SK-N-SH (cell line): ENCODE data around the gene TMEM116. TPM values are rescaled to one million over a fixed set of nuclear protein-coding genes. Genes with fewer than 3 reads are reported as not detected.

Experiments
- CTCF ChIA-PET: fragments of 300-600, 350-600 bp; formaldehyde crosslinking; extraction: SDS; loops from one replicate; lab custom pipeline; 2021; lab: Yijun Ruan, JAX
- POLR2A ChIA-PET: fragments of 350-600 bp; sonication (Branson Sonifier 250); formaldehyde crosslinking; extraction: SDS; loops from one replicate; lab custom pipeline; 2020; ENCODE audit warnings: antibody characterized with exemption, inconsistent platforms; lab: Yijun Ruan, JAX
- DNase-seq: peaks from one replicate; pipeline ENCODE4 v3.0.0; 2012
- H2AFZ ChIP-seq: fragments of 200-600 bp; sonication (generic); 2 replicates; pipeline ENCODE4 v1.8.1; 2016; ENCODE audit warnings: antibody characterized with exemption, mild to moderate bottlenecking, low read depth
- H3F3A ChIP-seq: fragments of 200-600 bp; sonication (generic); replicated peaks from 2 replicates; pipeline ENCODE3; 2016; ENCODE audit warnings: antibody characterized with exemption, mild to moderate bottlenecking; ENCODE audit not compliant: insufficient read depth
- H3K27ac ChIP-seq, 2 experiments: fragments of 200-500 bp in 1 of 2; fragments of 200-600 bp in 1 of 2; sonication (Bioruptor generic) in 1 of 2; sonication (generic), shearing (Covaris generic) in 1 of 2; 2 replicates each; pipeline versions ENCODE4 v1.5.1 to v1.6.1; 2014 to 2016; ENCODE audit warnings: low read depth in 2 of 2, inconsistent platforms in 1 of 2, low read length in 1 of 2, mild to moderate bottlenecking in 1 of 2, mixed read lengths in 1 of 2
- H3K27me3 ChIP-seq: fragments of 200-600 bp; sonication (generic), shearing (Covaris generic); 2 replicates; pipeline ENCODE4 v1.6.1; 2016; ENCODE audit warnings: mixed run types; ENCODE audit not compliant: insufficient read depth
- H3K36me3 ChIP-seq, 2 experiments: fragments of 200-500 bp in 1 of 2; fragments of 200-600 bp in 1 of 2; sonication (Bioruptor generic) in 1 of 2; sonication (generic) in 1 of 2; replicated peaks in 1 of 2; 2 replicates each; pipeline versions ENCODE3 to v1.5.1; 2014 to 2016; ENCODE audit warnings: low read length in 1 of 2, mild to moderate bottlenecking in 1 of 2; ENCODE audit not compliant: insufficient read depth in 2 of 2, control insufficient read depth in 1 of 2
- H3K4me1 ChIP-seq, 2 experiments: fragments of 200-500 bp in 1 of 2; fragments of 200-600 bp in 1 of 2; sonication (Bioruptor generic) in 1 of 2; sonication (generic), shearing (Covaris generic) in 1 of 2; 2 replicates each; pipeline versions ENCODE4 v1.5.1 to v1.6.1; 2014 to 2016; ENCODE audit warnings: low read depth in 1 of 2, low read length in 1 of 2, mixed run types in 1 of 2; ENCODE audit not compliant: insufficient read depth in 2 of 2, control insufficient read depth in 1 of 2
- H3K4me2 ChIP-seq: fragments of 200-600 bp; sonication (generic), shearing (Covaris generic); 2 replicates; pipeline ENCODE4 v1.6.1; 2017; ENCODE audit warnings: mixed run types
- H3K4me3 ChIP-seq, 2 experiments: fragments of 200-500 bp in 1 of 2; fragments of 200-600 bp in 1 of 2; sonication (Bioruptor generic) in 1 of 2; sonication (generic), shearing (Covaris generic) in 1 of 2; 2 replicates each; pipeline versions ENCODE4 v1.5.1 to v1.8.1; 2014 to 2016; ENCODE audit warnings: low read depth in 2 of 2, inconsistent platforms in 1 of 2, low read length in 1 of 2, mild to moderate bottlenecking in 1 of 2, mixed read lengths in 1 of 2, moderate library complexity in 1 of 2
- H3K79me2 ChIP-seq: fragments of 200-600 bp; sonication (generic); 2 replicates; pipeline ENCODE4 v1.8.1; 2017; ENCODE audit warnings: mild to moderate bottlenecking; ENCODE audit not compliant: insufficient read depth
- H3K9ac ChIP-seq: fragments of 200-600 bp; sonication (generic); 2 replicates; pipeline ENCODE4 v1.6.1; 2017; ENCODE audit warnings: mixed run types
- H3K9me2 ChIP-seq: fragments of 200-600 bp; sonication (generic); 2 replicates; pipeline ENCODE4 v1.6.1; 2017; ENCODE audit warnings: mixed run types
- H3K9me3 ChIP-seq: fragments of 200-600 bp; sonication (generic); 2 replicates; pipeline ENCODE4 v1.6.1; 2017; ENCODE audit warnings: mixed run types, mild to moderate bottlenecking, moderate library complexity
- H4K20me1 ChIP-seq: fragments of 200-600 bp; sonication (generic); 2 replicates; pipeline ENCODE4 v1.6.1; 2017; ENCODE audit warnings: mild to moderate bottlenecking, mixed run types; ENCODE audit not compliant: insufficient read depth
- CHD2 ChIP-seq: fragments of 150-350 bp; IDR thresholded peaks from 2 replicates; pipeline ENCODE4 v1.6.1; 2018; ENCODE audit warnings: low read length; ENCODE audit not compliant: partially characterized antibody
- CTCF ChIP-seq: fragments of 200-600 bp; sonication (generic); IDR thresholded peaks from 2 replicates; pipeline ENCODE4 v1.6.1; 2017; ENCODE audit warnings: antibody characterized with exemption, mild to moderate bottlenecking, moderate library complexity
- EP300 ChIP-seq, 2 experiments: IDR thresholded peaks; 2 replicates each; pipeline versions ENCODE4 v1.4.0 to v1.6.1; 2012; ENCODE audit warnings: borderline replicate concordance in 1 of 2, low read depth in 1 of 2, low read length in 1 of 2
- FOXJ3 ChIP-seq: sonication (generic); formaldehyde crosslinking; IDR thresholded peaks from 2 replicates; pipeline ENCODE4 v1.5.1; 2020; ENCODE audit warnings: mild to moderate bottlenecking, missing genetic modification reagents
- GABPA ChIP-seq: IDR thresholded peaks from 2 replicates; pipeline ENCODE4 v1.4.0; 2012; ENCODE audit warnings: low read depth, mild to moderate bottlenecking
- GATA2 ChIP-seq: sonication (generic); formaldehyde crosslinking; IDR thresholded peaks from 2 replicates; pipeline ENCODE4 v1.5.0; 2020; ENCODE audit warnings: mild to moderate bottlenecking, missing genetic modification reagents
- IRF3 ChIP-seq: fragments of 150-350 bp; IDR thresholded peaks from 2 replicates; pipeline ENCODE4 v1.6.1; 2016; ENCODE audit warnings: mild to moderate bottlenecking, low read depth, low read length
- MAX ChIP-seq: IDR thresholded peaks from 2 replicates; pipeline ENCODE4 v1.4.0; 2012; ENCODE audit warnings: low read depth
- MXI1 ChIP-seq: IDR thresholded peaks from 2 replicates; pipeline ENCODE4 v1.6.1; 2012; ENCODE audit warnings: mild to moderate bottlenecking, low read depth, low read length, improper control_type of control experiment
- NRF1 ChIP-seq: IDR thresholded peaks from 2 replicates; pipeline ENCODE4 v1.6.1; 2012; ENCODE audit warnings: low read depth, mild to moderate bottlenecking, low read length
- PBX3 ChIP-seq: IDR thresholded peaks from 2 replicates; pipeline ENCODE4; 2012
- POLR2AphosphoS5 ChIP-seq: IDR thresholded peaks from 2 replicates; pipeline ENCODE4 v1.6.1; 2012; ENCODE audit warnings: low read depth, low read length
- REST ChIP-seq: IDR thresholded peaks from 2 replicates; pipeline ENCODE4 v1.6.1; 2012; ENCODE audit warnings: mild to moderate bottlenecking, low read depth, low read length, moderate library complexity
- RFX5 ChIP-seq: IDR thresholded peaks from 2 replicates; pipeline ENCODE4 v1.6.1; 2012; ENCODE audit warnings: mild to moderate bottlenecking, improper control_type of control experiment, low read length
- SIN3A ChIP-seq: IDR thresholded peaks from 2 replicates; pipeline ENCODE4 v1.6.1; 2012; ENCODE audit warnings: low read depth, mild to moderate bottlenecking, low read length, moderate library complexity, borderline replicate concordance
- TAF1 ChIP-seq: IDR thresholded peaks from 2 replicates; pipeline ENCODE4 v1.6.1; 2012; ENCODE audit warnings: low read depth, mild to moderate bottlenecking, low read length, moderate library complexity, borderline replicate concordance
- USF1 ChIP-seq: IDR thresholded peaks from 2 replicates; pipeline ENCODE4 v1.4.0; 2012; ENCODE audit warnings: low read depth, borderline replicate concordance
- USF2 ChIP-seq: fragments of 150-350 bp; IDR thresholded peaks from 2 replicates; pipeline ENCODE4 v1.6.1; 2017; ENCODE audit warnings: antibody characterized with exemption, low read length, low read depth, borderline replicate concordance
- YY1 ChIP-seq: IDR thresholded peaks from 2 replicates; pipeline ENCODE4 v1.4.0; 2012; ENCODE audit warnings: low read depth, mild to moderate bottlenecking
- WGBS: methylation state at CpG from one replicate; pipeline ENCODE4 v1.1.6; 2017; ENCODE audit warnings: low lambda C conversion rate; 5-methylcytosine and 5-hydroxymethylcytosine counted together
- polyA plus RNA-seq, 3 experiments: library from polyadenylated mRNA; depleted of rRNA; stranded (reverse); fragments of >200 nt; gene quantifications; 2 replicates each; pipeline ENCODE4 v1.2.3, GENCODE V29; 2012

The TMEM116 gene
- polyA plus RNA-seq (2012; rRNA removed): 7.9 and 12.0 TPM in 2 replicates
- 9.1 and 9.3 TPM in 2 replicates for polyA plus RNA-seq (2012; cell fraction: cytosol; rRNA removed)
- 7.7 and 10.7 TPM in 2 replicates for polyA plus RNA-seq (2012; cell fraction: nucleus; rRNA removed)

- POLR2A ChIA-PET: interaction anchor here (0.9 to 2.0 kb wide), 4 partner anchors 12 to 20 kb away, joined by 3 to 8 read pairs (median 5); no protein-coding TSS in a partner anchor
- H3K79me2 ChIP-seq: peaks cover 64% of the 10 kb centered on the region
Observed at GRCh38 chr12:112012775-112013600, at the start of gene TMEM116, which contains the start of gene ERP29. TMEM116 (minus strand) TSS chr12:112013165; CDS start chr12:112005270, 7,895 bp downstream. ERP29 (plus strand) TSS chr12:112013426; CDS start chr12:112013466, 40 bp downstream.

More at GRCh38 chr12:112012775-112013600, at the start of gene TMEM116, which contains the start of gene ERP29:
- Histone ChIP-seq H3K4me1 (peaks cover 8 to 14% of the 10 kb centered on the region in 2 experiments; a peak in 1 of 4 replicates), H3K4me2 (peak within 1 kb of the TSS; percentile 97), H3F3A (peaks cover 20% of the 10 kb centered on the region), H3K27me3 (no peaks in the 10 kb centered on the region), H3K36me3 (peaks cover 14 to 15% of the 10 kb centered on the region in 2 experiments), H3K4me3 (peak within 1 kb of the TSS; percentile 87 to 94), H3K9me2 (no peaks in the 10 kb centered on the region), H4K20me1 (no peaks in the 10 kb centered on the region; the same call in 1 of the 2 replicates), H3K27ac (peak within 1 kb of the TSS; percentile 91 to 95), H3K9me3 (no peaks in the 10 kb centered on the region), H3K9ac (peak within 1 kb of the TSS; percentile 88), H2AFZ (peak within 1 kb of the TSS; percentile 85)
- under 1% methylated on average over 15 of the region's 67 CpGs for WGBS
- CTCF ChIA-PET: interaction anchor here (0.9 to 1.5 kb wide), 4 partner anchors 10 to 374 kb away, joined by 3 to 7 read pairs (median 3); no protein-coding TSS in a partner anchor
- TF ChIP-seq IRF3: no peak
- 0 out of 2 replicates have a peak, but pooled peaks have one; percentile 14 for TF ChIP-seq REST
- TF ChIP-seq YY1: peak; percentile 83; the same call in 1 of the 2 replicates
- TF ChIP-seq EP300 (IDR thresholded peaks at IDR 0.05; ENCODE audit: borderline replicate concordance in 1 of 2, low read depth in 1 of 2, low read length in 1 of 2): peak in 1 of 2 experiments; percentile 32; a peak in 1 of 4 replicates
- TF ChIP-seq TAF1: peak; percentile 41; the same call in 1 of the 2 replicates
- peak; percentile 83 for TF ChIP-seq NRF1
- 0 out of 2 replicates have a peak, but pooled peaks have one; percentile 2 for TF ChIP-seq PBX3
- TF ChIP-seq USF1: peak; percentile 98
- TF ChIP-seq POLR2AphosphoS5: peak; percentile 97
- TF ChIP-seq MAX: peak; percentile 98
- no peak for TF ChIP-seq GATA2
- peak; percentile 12 for TF ChIP-seq CHD2
- TF ChIP-seq RFX5: no peak
- TF ChIP-seq SIN3A: peak; percentile 61; the same call in 1 of the 2 replicates
- peak; percentile 97 for TF ChIP-seq USF2
- no peak for TF ChIP-seq FOXJ3 (CRISPR knock-in tag)
- peak; percentile 86 for TF ChIP-seq MXI1
- peak; percentile 47 for TF ChIP-seq CTCF
- peak; percentile 72 for TF ChIP-seq GABPA
- peak; percentile 100 for DNase-seq
